HepG2 (cell line): Measurements from ENCODE around the gene TRPM5. TPM values are rescaled to one million over a fixed set of nuclear protein-coding genes. Genes with fewer than 3 reads are reported as not detected.

Source experiments
- ATAC-seq: fragments of 200-7000 bp; cut with Tn5 transposase; 3 replicates; pipeline ENCODE4 v1.9.1; 2020; ENCODE audit warnings: mild to moderate bottlenecking, moderate library complexity
- BruUV-seq: library from RNA; stranded (reverse); fragments of 400-500 nt; replicated peaks from 2 replicates; lab custom pipeline; 2021; lab: Mats Ljungman, UMichigan
- CTCF ChIA-PET: fragments of 300-600 bp; formaldehyde crosslinking; extraction: SDS; loops from one replicate; lab custom pipeline; 2021; ENCODE audit warnings: low total read pairs, inconsistent platforms, low intra/inter-chr PET ratio; lab: Yijun Ruan, JAX
- POLR2A ChIA-PET: fragments of 350-600 bp; sonication (Branson Sonifier 250); formaldehyde crosslinking; loops from one replicate; lab custom pipeline; 2020; ENCODE audit warnings: antibody characterized with exemption, inconsistent platforms; lab: Yijun Ruan, JAX
- DNase-seq: peaks from one replicate; pipeline ENCODE4 v3.0.0-alpha.2; 2015; ENCODE audit warnings: low spot score
- FAIRE-seq: peaks from 3 replicates; lab custom pipeline; 2011; peaks lifted over from hg19 to GRCh38; lab: Jason Lieb, UNC
- H2AFZ ChIP-seq: one replicate; pipeline ENCODE4 v1.6.1; 2011; ENCODE audit warnings: low read length, inconsistent platforms
- H3K27ac ChIP-seq: fragments of 300-600 bp; 3 replicates; pipeline ENCODE4 v1.8.0; 2011; ENCODE audit warnings: mixed run types, mild to moderate bottlenecking, mixed read lengths, low read length, inconsistent platforms; ENCODE audit not compliant: insufficient read depth; ENCODE audit errors: extremely low read length
- H3K27me3 ChIP-seq, 2 experiments: fragments of 200-600 bp in 1 of 2; 2 replicates in 1 of 2; 3 replicates in 1 of 2; pipeline versions ENCODE4 v1.6.0 to v1.8.0; 2011; ENCODE audit warnings: low read length in 2 of 2, mild to moderate bottlenecking in 2 of 2, moderate library complexity in 2 of 2, inconsistent platforms in 1 of 2; ENCODE audit not compliant: insufficient read depth in 2 of 2, control insufficient read depth in 1 of 2
- H3K36me3 ChIP-seq, 2 experiments: fragments of 200-600 bp in 1 of 2; replicated peaks in 1 of 2; 2 replicates in 1 of 2; 3 replicates in 1 of 2; pipeline versions ENCODE4 v1.5.1 to v1.8.0; 2011; ENCODE audit warnings: low read length in 2 of 2, inconsistent platforms in 1 of 2; ENCODE audit not compliant: insufficient read depth in 2 of 2, control insufficient read depth in 1 of 2
- H3K4me1 ChIP-seq: 2 replicates; pipeline ENCODE4 v1.5.1; 2012; ENCODE audit warnings: low read length, inconsistent platforms; ENCODE audit not compliant: insufficient read depth
- H3K4me2 ChIP-seq: 2 replicates; pipeline ENCODE4 v1.6.0; 2011; ENCODE audit warnings: low read depth, low read length, inconsistent platforms
- H3K4me3 ChIP-seq, 3 experiments: fragments of 200-600 bp in 1 of 3; sonication (generic), shearing (Covaris generic) in 1 of 3; replicated peaks in 1 of 3; 2 replicates each; pipeline ENCODE4 v1.5.1; 2011 to 2016; ENCODE audit warnings: low read length in 3 of 3, inconsistent platforms in 2 of 3, low read depth in 2 of 3, mild to moderate bottlenecking in 2 of 3, control low read depth in 1 of 3, mixed read lengths in 1 of 3; ENCODE audit not compliant: insufficient read depth in 1 of 3
- H3K79me2 ChIP-seq: one replicate; pipeline ENCODE4 v1.6.1; 2011; ENCODE audit warnings: low read length, inconsistent platforms; ENCODE audit not compliant: insufficient read depth
- H3K9ac ChIP-seq: 2 replicates; pipeline ENCODE4 v1.6.0; 2011; ENCODE audit warnings: mild to moderate bottlenecking, low read depth, low read length, inconsistent platforms; ENCODE audit not compliant: insufficient read depth
- H3K9me3 ChIP-seq: 2 replicates; pipeline ENCODE4 v1.5.1; 2012; ENCODE audit warnings: mild to moderate bottlenecking, low read length
- H4K20me1 ChIP-seq: 2 replicates; pipeline ENCODE4 v1.6.0; 2011; ENCODE audit warnings: inconsistent platforms, mild to moderate bottlenecking, low read length, moderate library complexity; ENCODE audit not compliant: insufficient read depth
- FOXO1 ChIP-seq: sonication (generic); formaldehyde crosslinking; IDR thresholded peaks from 2 replicates; pipeline ENCODE4 v1.4.0; 2020; ENCODE audit warnings: missing genetic modification reagents
- FUBP1 ChIP-seq: sonication (generic); formaldehyde crosslinking; IDR thresholded peaks from 2 replicates; pipeline ENCODE4 v1.5.1; 2020; ENCODE audit warnings: missing genetic modification reagents, mild to moderate bottlenecking, borderline replicate concordance
- KLF15 ChIP-seq: sonication (generic); formaldehyde crosslinking; IDR thresholded peaks from 2 replicates; pipeline ENCODE4 v1.8.1; 2023; ENCODE audit warnings: borderline replicate concordance, mild to moderate bottlenecking, inconsistent platforms, missing genetic modification reagents, mixed read lengths
- MXD1 ChIP-seq: sonication (generic); formaldehyde crosslinking; IDR thresholded peaks from 2 replicates; pipeline ENCODE4 v1.4.0; 2020; ENCODE audit warnings: mild to moderate bottlenecking, missing genetic modification reagents
- PBX2 ChIP-seq: IDR thresholded peaks from 2 replicates; pipeline ENCODE4 v1.6.1; 2016; ENCODE audit warnings: control low read depth
- TARDBP ChIP-seq: sonication (generic); formaldehyde crosslinking; IDR thresholded peaks from 2 replicates; pipeline ENCODE4 v1.8.0; 2022; ENCODE audit warnings: mild to moderate bottlenecking, missing genetic modification reagents
- ZBTB3 ChIP-seq: sonication (generic); formaldehyde crosslinking; IDR thresholded peaks from 2 replicates; pipeline ENCODE4 v1.4.0; 2020; ENCODE audit warnings: low read depth, mild to moderate bottlenecking, moderate library complexity, missing genetic modification reagents, borderline replicate concordance
- ZBTB7B ChIP-seq: sonication (generic); formaldehyde crosslinking; IDR thresholded peaks from 2 replicates; pipeline ENCODE4 v1.4.0; 2020; ENCODE audit warnings: missing genetic modification reagents
- ZBTB8A ChIP-seq: sonication (generic); formaldehyde crosslinking; IDR thresholded peaks from 2 replicates; pipeline ENCODE4 v1.4.0; 2020; ENCODE audit warnings: mild to moderate bottlenecking, low read depth, missing genetic modification reagents, borderline replicate concordance
- ZKSCAN1 ChIP-seq: fragments of 150-350 bp; IDR thresholded peaks from 2 replicates; pipeline ENCODE4 v1.6.1; 2014; ENCODE audit warnings: low read length
- ZNF292 ChIP-seq: sonication (generic); formaldehyde crosslinking; IDR thresholded peaks from 2 replicates; pipeline ENCODE4 v1.8.1; 2022; ENCODE audit warnings: mild to moderate bottlenecking, low read depth, missing genetic modification reagents, borderline replicate concordance
- ZNF580 ChIP-seq: IDR thresholded peaks from 2 replicates; pipeline ENCODE4 v1.6.1; 2016; ENCODE audit warnings: low read depth, borderline replicate concordance
- WGBS: methylation state at CpG from one replicate; pipeline ENCODE4 v1.1.6; 2017; ENCODE audit warnings: low lambda C conversion rate; 5-methylcytosine and 5-hydroxymethylcytosine counted together
- in situ Hi-C: cut with HindIII; loops from 2 replicates; pipeline ENCODE4 v1.10.0; 2017; ENCODE audit warnings: low pct_unique_long_range_greater_than_20kb; ENCODE audit not compliant: extremely low pct_ligation_motif_present
- intact Hi-C: fragments of 100-400 bp; cut with micrococcal nuclease; formaldehyde crosslinking; loops from one replicate; pipeline ENCODE4 v1.10.0; 2022; ENCODE audit not compliant: unreplicated experiment
- polyA plus RNA-seq, 8 experiments: library from polyadenylated mRNA; depleted of rRNA in 3 of 8; stranded (reverse) in 7 of 8; unstranded in 1 of 8; fragments of >200 nt; fragmentation: Illumina TruSeq in 4 of 8; extraction: Trizol in 4 of 8; gene quantifications; 2 replicates each; pipeline versions ENCODE4 v1.2.1 to v1.2.3, GENCODE V29; 2011 to 2016; ENCODE audit warnings: low read depth in 4 of 8, missing spikeins in 1 of 8, mixed read lengths in 1 of 8; ENCODE audit not compliant: insufficient read depth in 1 of 8
- total RNA-seq, 5 experiments: library from RNA; depleted of rRNA; stranded (reverse); fragments of >200 nt; fragmentation: Illumina TruSeq; extraction: Trizol; gene quantifications; 2 replicates each; pipeline ENCODE4 v1.2.3, GENCODE V29; 2016; ENCODE audit warnings: low read depth in 1 of 5

TRPM5 gene
- total and polyA plus RNA-seq, 2 of the 13 experiments (the other 11 are each of a cell fraction or from before 2014, with no cell fraction given) = 0.12 TPM; not detected in 1

GRCh38 chr11:2426826-2427521 is 17.3 kb downstream of the TRPM5 start (continued):
- TF ChIP-seq PBX2 (no peak), ZKSCAN1 (no peak), ZBTB8A (CRISPR knock-in tag) (no peak)

GRCh38 chr11:2426221-2426620 is 18.1 kb downstream of the TRPM5 start:
- TF ChIP-seq ZNF580 (CRISPR knock-in tag) = no peak
- no peak for TF ChIP-seq FOXO1
- no peak for TF ChIP-seq KLF15
- no peak for TF ChIP-seq FUBP1 (CRISPR knock-in tag)
- no peak for TF ChIP-seq MXD1
- no peak for TF ChIP-seq ZNF292 (CRISPR knock-in tag)
- TF ChIP-seq TARDBP (CRISPR knock-in tag) = no peak
- TF ChIP-seq ZBTB3 (CRISPR knock-in tag) = no peak
- TF ChIP-seq ZBTB7B (CRISPR knock-in tag) = no peak
- H3K36me3 ChIP-seq = no peaks in the 10 kb centered on the region
- H3K4me1 ChIP-seq = peaks cover 4% of the 10 kb centered on the region; the same call in 1 of the 2 replicates
- no peak for FAIRE-seq
- POLR2A ChIA-PET = no interaction called here
- CTCF ChIA-PET = no interaction called here
- no peak for ATAC-seq
- no TSS peak for BruUV-seq
- H3K4me3 ChIP-seq = no peak overlapping the region
- H3K79me2 ChIP-seq = no peaks in the 10 kb centered on the region
- H3K4me2 ChIP-seq = no peak overlapping the region
- peaks cover 15 to 58% of the 10 kb centered on the region in 2 experiments for H3K27me3 ChIP-seq
- in situ Hi-C loops (loop anchor here (5.0 to 10.0 kb wide), 2 partner anchors 106 to 269 kb away; partner anchors contain the start of gene KCNQ1OT1), intact Hi-C loops (no loop called here)
- no peak overlapping the region for H3K9ac ChIP-seq
- no peak for DNase-seq
- H3K27ac ChIP-seq = no peak overlapping the region
- H3K9me3 ChIP-seq = no peaks in the 10 kb centered on the region
- WGBS = 0% methylated on average over 4 of the region's 13 CpGs
- H2AFZ ChIP-seq = no peak overlapping the region
- no peaks in the 10 kb centered on the region for H4K20me1 ChIP-seq
